ENCODE data around the gene STX11.
A peak's percentile ranks its signal among the peaks of the same experiment; 100 is the strongest.

The STX11 gene

DNA sequence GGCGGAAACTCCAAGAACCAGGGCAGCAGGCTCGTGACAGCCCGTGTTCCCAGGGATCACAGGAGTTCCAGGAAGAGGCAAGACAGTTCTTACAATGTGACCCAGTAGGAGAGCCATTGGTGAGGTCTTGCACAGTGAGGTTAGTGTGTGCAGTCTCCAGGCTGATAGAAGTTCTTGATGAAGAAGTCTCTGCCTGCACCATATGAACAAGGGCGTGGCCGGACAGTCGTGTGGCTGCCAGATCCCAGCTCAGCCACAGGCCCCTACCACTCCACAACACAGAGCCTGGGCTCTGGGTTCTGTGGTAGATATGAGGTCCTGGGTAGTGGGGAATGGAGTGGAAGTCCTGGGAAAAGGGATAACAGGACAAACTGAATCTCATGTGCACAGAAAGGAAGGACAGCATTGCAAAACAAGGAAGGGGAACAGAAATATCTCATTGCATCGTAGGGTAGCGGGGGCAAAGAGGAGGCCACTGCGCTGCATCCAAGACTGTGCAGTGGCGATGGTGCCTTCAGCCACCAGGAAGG lies 65.2 kb downstream of the STX11 start:
- no peak for DNase-seq (ENCODE audit: low read depth)

DNA sequence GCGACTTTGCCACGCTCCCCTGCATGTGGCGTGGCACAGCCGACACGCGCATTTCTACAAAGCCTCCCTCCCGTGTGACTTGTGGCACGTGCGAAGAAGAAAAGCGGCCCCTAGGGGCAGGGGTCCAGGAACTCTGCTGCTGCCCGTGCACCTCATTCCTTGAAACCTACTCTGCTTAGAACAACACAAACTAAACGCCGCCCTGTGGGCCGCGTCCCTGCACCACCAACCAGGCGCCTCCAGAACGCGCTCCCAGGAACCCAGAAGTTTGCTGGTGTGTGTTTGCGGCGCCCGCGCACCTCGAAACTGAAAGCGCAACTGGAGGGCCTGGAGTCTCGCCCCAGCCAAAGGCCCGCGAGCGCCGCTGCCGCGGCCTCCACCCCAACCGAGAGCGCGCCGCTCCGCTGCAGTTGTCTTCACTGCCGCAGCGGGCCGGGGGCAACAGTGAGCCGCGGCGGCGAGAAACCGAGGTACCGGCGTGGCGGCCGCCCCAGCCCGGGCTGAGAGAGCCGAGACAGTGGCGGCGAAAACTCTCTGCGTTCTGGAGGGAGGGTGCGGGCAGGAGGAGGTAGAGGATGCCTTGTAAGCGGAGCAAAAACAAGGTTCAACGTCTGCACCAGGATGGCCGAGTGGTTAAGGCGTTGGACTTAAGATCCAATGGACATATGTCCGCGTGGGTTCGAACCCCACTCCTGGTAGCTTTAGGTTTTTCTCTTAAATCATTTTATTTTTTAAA lies 65.8 kb downstream of the STX11 start:
- DNase-seq (ENCODE audit: low read depth) = peak; percentile 83

GRCh38 chr6:144216668-144217218 lies 66.4 kb downstream of the STX11 start:
- DNase-seq (ENCODE audit: low read depth) = no peak

- no peak for DNase-seq (ENCODE audit: low read depth)
Observed at GRCh38 chr6:144217264-144217663, 66.9 kb downstream of the STX11 start.

DNA sequence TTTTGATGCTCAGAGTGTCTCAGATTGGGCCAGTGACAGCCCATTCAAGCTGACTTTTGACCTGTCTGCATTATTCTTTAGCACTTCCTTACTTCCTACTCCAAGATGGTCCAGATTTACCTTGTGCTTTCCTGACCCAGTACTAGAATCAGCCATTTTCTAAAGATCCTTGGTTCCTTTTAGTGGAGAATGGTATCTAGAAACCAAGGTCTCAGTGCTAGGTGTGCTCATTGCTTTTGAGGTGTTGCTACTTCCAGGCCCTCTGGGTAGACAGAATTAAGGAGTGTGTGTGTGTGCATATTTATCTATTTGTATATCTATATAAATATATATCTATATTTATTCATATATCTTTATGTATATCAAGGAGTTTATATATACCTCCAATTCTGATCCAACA lies 67.5 kb downstream of the STX11 start:
- no peak for DNase-seq (ENCODE audit: low read depth)

- no peak for DNase-seq (ENCODE audit: low read depth)
Observed at GRCh38 chr6:144219056-144219685, 68.9 kb downstream of the STX11 start.

DNA sequence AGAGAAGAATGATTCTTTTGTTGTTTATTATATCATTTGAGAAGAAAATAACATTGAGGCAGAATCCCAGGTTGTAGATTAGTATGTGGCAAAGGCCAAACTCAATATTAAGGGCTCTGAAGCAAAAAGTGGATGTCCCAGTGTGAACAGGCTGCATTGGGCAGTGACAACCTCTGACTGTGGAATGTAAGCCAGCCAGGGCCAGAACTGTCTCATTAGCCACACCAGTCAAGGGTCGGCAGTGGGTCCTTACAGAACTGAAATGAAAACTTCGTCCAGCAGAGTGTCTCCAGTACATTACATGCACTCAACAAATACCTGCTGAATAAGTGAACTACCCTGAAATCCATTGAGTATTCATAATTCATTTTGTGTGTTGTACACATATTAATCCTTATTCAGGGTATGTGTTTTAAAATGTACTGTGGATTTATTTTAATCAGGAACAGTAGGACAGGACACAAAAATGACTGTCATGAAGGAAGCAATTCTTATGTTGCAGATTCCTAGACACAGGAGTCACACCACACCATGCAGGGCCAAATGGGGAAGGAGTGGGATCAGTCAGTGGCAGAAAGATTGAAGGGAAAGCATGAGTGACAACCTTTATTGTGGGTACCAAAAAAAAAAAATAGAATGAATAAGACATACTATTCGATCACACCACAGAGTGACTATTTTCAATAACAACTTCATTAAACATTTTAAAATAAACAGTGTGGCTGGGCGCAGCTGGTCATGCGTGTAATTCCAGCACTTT lies 69.9 kb downstream of the STX11 start:
- no peak for DNase-seq (ENCODE audit: low read depth)

DNA sequence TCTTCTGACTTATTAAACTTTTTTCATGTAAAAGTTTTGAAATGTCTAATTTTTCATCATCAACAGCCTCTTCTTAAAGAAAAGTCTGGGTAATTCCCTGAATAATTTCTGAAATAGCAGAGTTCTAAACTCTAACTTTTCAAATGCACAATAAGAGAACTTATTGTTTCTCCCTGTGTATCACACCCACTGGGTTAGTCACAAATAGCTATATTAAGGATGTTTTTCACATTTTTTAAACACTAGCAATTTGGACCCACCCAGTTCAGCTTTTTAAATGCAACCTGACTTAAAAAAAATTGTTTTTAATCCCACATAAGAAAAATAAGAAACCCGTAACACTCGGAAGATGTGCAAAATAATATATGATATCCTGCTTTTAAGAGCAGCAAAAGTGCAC lies 73.4 kb downstream of the STX11 start:
- no peak for DNase-seq (ENCODE audit: low read depth)

- DNase-seq (ENCODE audit: low read depth) = no peak
Observed at GRCh38 chr6:144231721-144232120, 81.4 kb downstream of the STX11 start.

DNA sequence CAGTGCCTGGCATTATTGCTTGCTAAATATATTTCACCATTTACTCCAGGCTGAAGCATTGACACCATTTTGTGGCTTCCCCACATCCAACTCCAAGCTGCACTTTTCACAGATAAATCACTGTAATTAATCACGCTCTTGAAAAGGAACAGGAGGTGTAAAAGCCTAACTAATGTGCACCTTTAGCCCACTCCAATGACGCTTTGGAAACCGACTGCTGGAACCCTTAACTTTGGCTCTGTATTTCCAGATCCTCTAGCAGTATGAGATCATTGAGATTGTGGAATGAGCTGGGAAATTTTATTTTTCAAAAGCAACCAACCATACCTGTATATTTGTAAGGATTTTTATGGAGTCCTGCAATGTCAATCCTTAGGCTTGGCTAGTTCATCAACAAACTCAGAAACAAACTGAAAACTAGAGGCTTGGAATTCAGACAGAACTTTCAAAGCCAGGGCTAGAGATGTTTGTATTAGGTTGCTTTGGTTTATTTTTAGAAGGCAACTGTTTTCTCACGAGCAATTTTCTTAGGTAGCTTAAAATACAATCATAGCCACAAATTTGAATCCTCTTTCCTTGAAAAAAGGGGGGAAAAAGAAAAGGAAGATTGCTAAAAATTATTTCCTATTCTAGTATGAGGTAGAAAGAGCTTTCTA lies 82.0 kb downstream of the STX11 start:
- DNase-seq (ENCODE audit: low read depth) = no peak

- DNase-seq (ENCODE audit: low read depth) = no peak
Observed at GRCh38 chr6:144232832-144233230, 82.5 kb downstream of the STX11 start.

DNA sequence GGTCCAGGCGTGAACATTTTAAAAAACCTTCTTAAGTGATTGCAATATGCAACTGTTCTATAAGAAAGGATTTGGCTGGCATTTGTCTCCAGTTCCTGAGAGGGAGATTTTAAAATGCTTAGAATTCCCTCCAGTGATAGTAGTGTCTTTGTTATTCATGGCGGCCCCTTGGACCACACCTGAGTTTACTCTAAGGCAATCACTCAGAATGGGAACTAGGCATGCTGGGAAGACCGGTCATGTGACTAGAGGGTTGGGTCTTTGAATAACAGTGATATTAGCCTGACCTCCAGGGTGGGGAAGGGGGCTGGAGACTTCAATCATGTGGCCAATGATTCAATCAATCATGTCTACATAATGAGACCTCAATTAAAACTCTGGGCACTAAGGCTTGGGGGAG lies 84.1 kb downstream of the STX11 start:
- DNase-seq (ENCODE audit: low read depth) = no peak

DNA sequence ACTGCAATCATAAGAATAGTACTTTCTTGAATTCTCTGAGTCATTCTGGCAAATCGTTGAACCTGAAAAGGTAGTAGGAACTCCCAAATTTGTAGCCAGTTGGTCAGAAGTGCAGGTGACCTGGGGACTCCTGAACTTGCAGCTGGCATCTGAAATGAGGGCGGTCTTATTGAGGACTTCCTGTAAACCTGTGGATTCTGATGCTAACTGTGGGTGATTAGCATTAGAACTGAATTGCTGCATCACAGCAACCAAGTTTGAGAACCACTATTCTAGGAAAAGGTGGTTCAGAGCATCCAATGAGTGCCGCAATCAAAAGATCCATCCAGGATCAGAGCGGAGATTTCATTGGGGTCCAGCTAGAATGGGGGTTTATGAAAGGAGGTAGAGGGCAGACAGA lies 84.6 kb downstream of the STX11 start:
- DNase-seq (ENCODE audit: low read depth) = no peak
